ENCODE data around the gene SHROOM1. TPM values are rescaled to one million over a fixed set of nuclear protein-coding genes. Genes with fewer than 3 reads are reported as not detected.
A peak's percentile ranks its signal among the peaks of the same experiment; 100 is the strongest.

SHROOM1 gene
- total RNA-seq, 4 donors from 2014 or later = 0.61 to 6.0 (median 2.0) TPM

- Histone ChIP-seq H3K4me3 (no peak overlapping the region), H3K27ac (no peak overlapping the region), H3K36me3 (no peaks in the 10 kb centered on the region), H3K4me1 (peaks cover 0 to 3% of the 10 kb centered on the region in 2 donors), H3K9me3 (no peaks in the 10 kb centered on the region), H3K27me3 (no peaks in the 10 kb centered on the region)
- in situ Hi-C loops (cut with MboI; ENCODE audit: low sequenced_read_pairs in 4 of 4) = loop anchor here in 3 of 4 donors (10.0 to 25.0 kb wide), 2 partner anchors 77 to 284 kb away; partner anchors contain the start of genes IL5 (in 2 of the 3) and CCNI2 (in 1 of the 3)
- intact Hi-C loops (cut with DNase I; ENCODE audit: low total_unique reads) = loop anchor here (2.0 to 5.0 kb wide), 4 partner anchors 75 to 437 kb away; partner anchors contain the start of genes CCNI2, IL13 and KIF3A
- ATAC-seq = peak in 1 of 2 donors; percentile 27
- TF ChIP-seq CTCF (IDR thresholded peaks at IDR 0.05 in 4 of 5, conservative IDR thresholded peaks at IDR 0.05 in 1 of 5) (no peak), POLR2A (IDR thresholded peaks at IDR 0.05) (no peak)
- no peak for DNase-seq
These were observed 8.7 kb downstream of the SHROOM1 start for GRCh38 chr5:132821791-132822190.

GRCh38 chr5:132821350-132821749, 9.1 kb downstream of the SHROOM1 start:
- no peak overlapping the region for H3K4me3 ChIP-seq
- peaks cover 0 to 3% of the 10 kb centered on the region in 2 donors for H3K4me1 ChIP-seq
- no peak for TF ChIP-seq CTCF (IDR thresholded peaks at IDR 0.05 in 4 of 5, conservative IDR thresholded peaks at IDR 0.05 in 1 of 5)
- TF ChIP-seq POLR2A (IDR thresholded peaks at IDR 0.05) = no peak
- no peak for DNase-seq
- in situ Hi-C loops (cut with MboI; ENCODE audit: low sequenced_read_pairs in 4 of 4) (loop anchor here in 3 of 4 donors (10.0 to 25.0 kb wide), 2 partner anchors 77 to 284 kb away; partner anchors contain the start of genes IL5 (in 2 of the 3) and CCNI2 (in 1 of the 3)), intact Hi-C loops (cut with DNase I; ENCODE audit: low total_unique reads) (loop anchor here (2.0 to 5.0 kb wide), 4 partner anchors 75 to 437 kb away; partner anchors contain the start of genes CCNI2, IL13 and KIF3A)
- no peak overlapping the region for H3K27ac ChIP-seq
- no peaks in the 10 kb centered on the region for H3K36me3 ChIP-seq
- no peak for ATAC-seq
- H3K27me3 ChIP-seq = no peaks in the 10 kb centered on the region
- H3K9me3 ChIP-seq = no peaks in the 10 kb centered on the region

GRCh38 chr5:132820162-132820754, 10.2 kb downstream of the SHROOM1 start:
- H3K4me1 ChIP-seq = peaks cover 0 to 3% of the 10 kb centered on the region in 2 donors
- intact Hi-C loops (cut with DNase I; ENCODE audit: low total_unique reads) = loop anchor here (2.0 to 5.0 kb wide), 4 partner anchors 73 to 435 kb away; partner anchors contain the start of genes CCNI2, IL13 and KIF3A
- no peaks in the 10 kb centered on the region for H3K27me3 ChIP-seq
- DNase-seq = peak; percentile 65 to 78
- H3K36me3 ChIP-seq = no peaks in the 10 kb centered on the region
- H3K9me3 ChIP-seq = no peaks in the 10 kb centered on the region
- in situ Hi-C loops (cut with MboI; ENCODE audit: low sequenced_read_pairs in 4 of 4) = loop anchor here in 3 of 4 donors (10.0 to 25.0 kb wide), 2 partner anchors 75 to 283 kb away; partner anchors contain the start of genes IL5 (in 2 of the 3) and CCNI2 (in 1 of the 3)
- no peak overlapping the region for H3K4me3 ChIP-seq
- TF ChIP-seq POLR2A (IDR thresholded peaks at IDR 0.05) = no peak
- TF ChIP-seq CTCF (IDR thresholded peaks at IDR 0.05 in 4 of 5, conservative IDR thresholded peaks at IDR 0.05 in 1 of 5) = peak; percentile 66 to 89 (median 82)
- no peak overlapping the region for H3K27ac ChIP-seq
- peak; percentile 76 to 92 for ATAC-seq

GRCh38 chr5:132819468-132819867, 11.0 kb downstream of the SHROOM1 start:
- in situ Hi-C loops (cut with MboI; ENCODE audit: low sequenced_read_pairs in 4 of 4) (loop anchor here in 2 of 4 donors (25.0 kb wide), 1 partner anchor 282 kb away; the partner anchor contains the start of gene IL5 (in 2 of the 2)), intact Hi-C loops (cut with DNase I; ENCODE audit: low total_unique reads) (no loop called here)
- no peak overlapping the region for H3K4me3 ChIP-seq
- DNase-seq (no peak), ATAC-seq (no peak)
- H3K27ac ChIP-seq = no peak overlapping the region
- H3K4me1 ChIP-seq = peaks cover 0 to 3% of the 10 kb centered on the region in 2 donors
- H3K9me3 ChIP-seq = no peaks in the 10 kb centered on the region
- no peaks in the 10 kb centered on the region for H3K36me3 ChIP-seq
- peaks cover 0 to 3% (median 0%) of the 10 kb centered on the region in 3 donors for H3K27me3 ChIP-seq
- TF ChIP-seq POLR2A (IDR thresholded peaks at IDR 0.05) (no peak), CTCF (IDR thresholded peaks at IDR 0.05 in 4 of 5, conservative IDR thresholded peaks at IDR 0.05 in 1 of 5) (no peak)

Measured in gastrocnemius medialis (tissue), 4 donors.